ELR (cell line): ENCODE results near the gene CLUH.

Experiments
- DNase-seq: peaks from one replicate; pipeline ENCODE4 v3.0.0-alpha.2; 2015; ENCODE audit warnings: low read depth

The CLUH gene, protein sequence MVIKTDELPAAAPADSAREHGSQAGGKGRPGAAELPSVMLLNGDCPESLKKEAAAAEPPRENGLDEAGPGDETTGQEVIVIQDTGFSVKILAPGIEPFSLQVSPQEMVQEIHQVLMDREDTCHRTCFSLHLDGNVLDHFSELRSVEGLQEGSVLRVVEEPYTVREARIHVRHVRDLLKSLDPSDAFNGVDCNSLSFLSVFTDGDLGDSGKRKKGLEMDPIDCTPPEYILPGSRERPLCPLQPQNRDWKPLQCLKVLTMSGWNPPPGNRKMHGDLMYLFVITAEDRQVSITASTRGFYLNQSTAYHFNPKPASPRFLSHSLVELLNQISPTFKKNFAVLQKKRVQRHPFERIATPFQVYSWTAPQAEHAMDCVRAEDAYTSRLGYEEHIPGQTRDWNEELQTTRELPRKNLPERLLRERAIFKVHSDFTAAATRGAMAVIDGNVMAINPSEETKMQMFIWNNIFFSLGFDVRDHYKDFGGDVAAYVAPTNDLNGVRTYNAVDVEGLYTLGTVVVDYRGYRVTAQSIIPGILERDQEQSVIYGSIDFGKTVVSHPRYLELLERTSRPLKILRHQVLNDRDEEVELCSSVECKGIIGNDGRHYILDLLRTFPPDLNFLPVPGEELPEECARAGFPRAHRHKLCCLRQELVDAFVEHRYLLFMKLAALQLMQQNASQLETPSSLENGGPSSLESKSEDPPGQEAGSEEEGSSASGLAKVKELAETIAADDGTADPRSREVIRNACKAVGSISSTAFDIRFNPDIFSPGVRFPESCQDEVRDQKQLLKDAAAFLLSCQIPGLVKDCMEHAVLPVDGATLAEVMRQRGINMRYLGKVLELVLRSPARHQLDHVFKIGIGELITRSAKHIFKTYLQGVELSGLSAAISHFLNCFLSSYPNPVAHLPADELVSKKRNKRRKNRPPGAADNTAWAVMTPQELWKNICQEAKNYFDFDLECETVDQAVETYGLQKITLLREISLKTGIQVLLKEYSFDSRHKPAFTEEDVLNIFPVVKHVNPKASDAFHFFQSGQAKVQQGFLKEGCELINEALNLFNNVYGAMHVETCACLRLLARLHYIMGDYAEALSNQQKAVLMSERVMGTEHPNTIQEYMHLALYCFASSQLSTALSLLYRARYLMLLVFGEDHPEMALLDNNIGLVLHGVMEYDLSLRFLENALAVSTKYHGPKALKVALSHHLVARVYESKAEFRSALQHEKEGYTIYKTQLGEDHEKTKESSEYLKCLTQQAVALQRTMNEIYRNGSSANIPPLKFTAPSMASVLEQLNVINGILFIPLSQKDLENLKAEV (N-terminal part only)

GRCh38 chr17:2711608-2712299 lies at the start of gene CLUH:
TSS of gene CLUH (minus strand) at chr17:2711764. CDS start at chr17:2711661, 103 bp downstream.
- peak; percentile 97 for DNase-seq

DNA sequence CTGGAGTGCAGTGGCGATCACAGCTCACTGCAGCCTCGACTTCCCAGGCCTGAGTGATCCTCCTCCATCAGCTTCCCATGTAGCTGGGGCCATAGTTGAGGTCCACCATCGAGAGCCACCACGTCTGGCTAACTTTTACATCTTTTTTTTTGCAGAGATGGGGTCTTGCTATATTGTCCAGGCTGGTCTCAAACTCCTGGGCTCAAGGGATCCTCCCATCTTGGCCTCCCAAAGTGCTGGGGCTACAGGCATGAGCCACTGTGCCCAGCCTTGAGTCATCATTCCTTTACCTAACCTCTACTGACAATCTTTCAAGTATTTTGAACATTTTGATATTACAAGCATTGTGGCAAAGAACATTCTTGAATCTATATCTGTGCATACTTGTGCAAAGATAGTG lies 47.3 kb upstream of the CLUH start:
- DNase-seq, result no peak

DNA sequence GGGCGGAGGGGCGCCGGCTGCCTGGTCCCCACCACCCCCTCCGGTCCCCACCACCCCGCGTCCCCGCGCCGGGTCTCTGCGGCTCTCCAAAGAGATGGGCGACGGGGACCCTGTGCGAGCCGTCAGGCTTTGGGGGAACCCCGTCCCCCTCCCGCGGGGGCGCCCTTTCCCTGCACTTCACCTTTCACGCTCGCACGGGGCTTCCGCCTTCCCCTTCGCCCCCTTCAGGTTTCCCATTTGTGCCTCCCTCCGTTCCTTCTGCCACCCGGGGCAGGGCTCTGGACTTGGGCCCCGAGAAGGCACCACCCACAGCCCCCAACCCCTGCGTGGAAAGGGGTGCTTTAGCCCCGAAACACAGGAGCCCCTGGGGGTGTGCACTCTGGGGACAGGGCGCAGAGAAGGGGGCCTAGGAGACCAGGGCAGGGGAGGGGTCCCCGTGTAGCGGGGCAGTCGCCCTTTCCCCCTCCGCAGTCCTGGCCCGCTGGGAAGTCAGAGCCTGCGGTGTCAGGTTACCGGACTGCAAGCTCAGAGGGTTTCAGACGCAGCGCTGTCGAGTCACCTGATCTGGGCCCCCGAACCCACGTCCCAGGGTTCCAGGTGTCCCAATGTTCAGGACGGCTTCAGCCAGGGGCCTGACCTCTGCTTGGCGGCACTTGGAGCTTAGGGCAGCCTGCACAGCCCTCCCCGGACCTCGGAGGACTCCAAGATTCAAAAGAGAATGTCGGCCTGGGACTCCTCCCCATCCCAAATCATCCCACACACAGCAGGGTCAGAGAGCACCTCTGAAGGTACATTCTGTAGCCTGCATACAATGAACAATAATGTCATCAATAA lies 44.5 kb upstream of the CLUH start:
- no peak for DNase-seq

- DNase-seq, result no peak
Observed at GRCh38 chr17:2751491-2751890, 39.9 kb upstream of the CLUH start.

GRCh38 chr17:2750721-2751120 lies 39.2 kb upstream of the CLUH start:
- no peak for DNase-seq

GRCh38 chr17:2749784-2750181 lies 38.2 kb upstream of the CLUH start:
- peak; percentile 70 for DNase-seq

DNA sequence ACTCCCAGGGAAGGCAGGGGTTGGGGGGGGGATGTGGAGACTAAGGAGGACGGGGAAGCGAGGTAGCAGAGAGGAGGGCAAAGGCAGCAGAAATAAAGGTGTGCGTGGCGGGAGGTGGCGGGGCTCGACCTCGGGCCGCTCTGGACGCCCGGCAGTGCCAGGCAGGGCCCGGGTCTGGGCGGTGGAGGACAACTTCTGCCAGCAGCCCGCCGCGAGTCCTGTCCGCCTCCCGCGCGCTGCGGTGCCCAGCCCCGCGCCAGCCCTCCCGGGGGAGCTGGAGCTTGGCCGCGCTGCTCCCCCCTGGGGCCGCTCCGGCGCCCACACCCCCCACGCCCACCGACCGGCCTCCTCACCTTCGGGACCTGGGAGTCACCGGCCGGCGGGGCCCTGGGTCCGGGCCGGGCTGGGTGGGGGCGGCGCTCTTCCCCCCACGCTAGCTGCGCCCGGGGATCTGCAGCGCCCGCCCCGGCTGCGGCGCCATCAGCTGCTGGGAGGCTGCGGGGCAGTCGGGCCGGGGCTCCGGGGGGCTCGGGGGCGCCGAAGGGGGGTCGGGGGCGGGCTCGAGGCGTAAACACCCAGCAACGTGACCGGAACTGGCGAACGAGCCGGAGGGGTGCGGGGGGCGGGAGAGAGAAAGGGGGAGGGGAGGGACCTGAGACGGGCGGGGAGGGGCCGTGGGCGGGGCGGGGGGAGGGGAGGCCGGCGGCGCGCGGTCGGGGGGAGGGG lies 37.7 kb upstream of the CLUH start, which contains the start of gene CCDC92B:
CCDC92B (minus strand) TSS at position 595 of the 726 bp plus-strand sequence. CDS start 14,507 bp downstream, outside the sequence.
- DNase-seq, result no peak

- no peak for DNase-seq
Observed at GRCh38 chr17:2745317-2746037, 33.9 kb upstream of the CLUH start.

DNA sequence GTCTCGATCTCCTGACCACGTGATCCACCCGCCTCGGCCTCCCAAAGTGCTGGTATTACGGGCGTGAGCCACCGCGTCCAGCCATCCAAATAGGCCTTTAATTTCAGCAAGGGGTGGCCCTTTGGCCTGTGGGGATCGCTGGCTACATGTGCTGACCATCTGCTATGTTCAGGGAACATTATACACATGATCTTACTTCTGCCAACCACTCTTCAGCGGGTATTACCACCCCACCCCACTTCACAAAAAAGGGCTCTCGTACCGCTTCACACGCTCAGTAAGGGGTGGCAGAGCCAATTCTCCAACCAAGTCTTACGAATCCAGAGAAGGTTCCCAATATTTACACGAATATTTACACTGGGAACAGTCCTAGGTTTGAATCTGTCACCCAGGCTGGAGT lies 26.1 kb upstream of the CLUH start:
- no peak for DNase-seq

DNA sequence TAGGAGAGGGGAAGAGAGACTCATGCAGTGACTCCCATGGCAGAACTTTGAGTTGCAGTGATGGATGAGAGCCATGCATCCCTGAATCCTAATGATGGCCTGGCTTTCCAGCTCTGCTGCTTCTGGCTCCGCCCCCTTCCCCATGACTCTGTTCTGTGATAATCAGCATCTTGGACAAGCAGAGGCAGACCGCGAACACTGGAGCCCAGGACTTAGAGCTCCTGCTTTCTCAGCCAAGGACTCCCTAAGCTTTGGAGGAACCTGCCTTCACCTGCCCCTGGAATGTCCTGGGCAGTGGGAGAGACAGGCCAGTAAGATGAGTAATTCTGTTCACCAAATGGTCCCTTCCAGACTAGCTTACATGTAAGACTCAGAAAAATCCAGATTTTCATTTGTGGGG lies 25.4 kb upstream of the CLUH start:
- DNase-seq, result no peak

DNA sequence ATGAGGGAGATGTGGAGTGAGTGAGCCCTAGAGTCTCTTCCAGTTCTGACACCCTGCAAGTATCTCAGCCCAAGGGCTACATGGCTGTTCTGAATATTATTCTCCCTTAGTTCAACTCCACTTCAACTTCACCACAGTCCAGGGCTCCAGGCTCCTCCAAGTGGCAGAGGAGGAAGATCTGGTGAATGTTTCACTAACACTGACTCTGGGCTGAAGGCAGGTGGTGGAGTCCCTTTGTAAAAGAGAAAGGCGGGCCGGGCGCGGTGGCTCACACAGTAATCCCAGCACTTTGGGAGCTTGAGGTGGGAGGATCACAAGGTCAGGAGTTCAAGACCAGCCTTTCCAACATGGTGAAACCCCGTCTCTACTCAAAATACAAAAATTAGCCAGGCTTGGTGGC lies 24.3 kb upstream of the CLUH start:
- DNase-seq, result no peak

- DNase-seq, result no peak
Observed at GRCh38 chr17:2734939-2735338, 23.4 kb upstream of the CLUH start.

DNA sequence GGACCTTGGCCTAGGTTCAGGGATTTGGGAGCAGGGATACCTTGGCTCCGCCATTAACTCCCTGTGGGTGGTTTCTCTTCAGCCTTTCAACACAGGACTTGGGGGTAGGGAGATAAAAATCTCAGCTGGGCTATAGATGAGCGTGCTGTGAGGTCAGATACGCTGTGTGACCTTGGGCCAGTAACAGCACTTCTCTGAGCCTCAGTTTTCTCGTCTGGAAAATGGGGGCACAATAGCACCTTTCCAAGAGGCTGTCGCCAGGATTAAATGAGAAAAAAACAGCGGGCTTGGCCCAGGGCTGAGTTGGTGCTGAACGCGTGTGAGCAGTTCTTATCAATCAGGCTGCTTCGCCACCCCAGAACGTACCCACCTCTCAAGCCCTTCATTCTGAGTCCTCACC lies 20.2 kb upstream of the CLUH start:
- no peak for DNase-seq

DNA sequence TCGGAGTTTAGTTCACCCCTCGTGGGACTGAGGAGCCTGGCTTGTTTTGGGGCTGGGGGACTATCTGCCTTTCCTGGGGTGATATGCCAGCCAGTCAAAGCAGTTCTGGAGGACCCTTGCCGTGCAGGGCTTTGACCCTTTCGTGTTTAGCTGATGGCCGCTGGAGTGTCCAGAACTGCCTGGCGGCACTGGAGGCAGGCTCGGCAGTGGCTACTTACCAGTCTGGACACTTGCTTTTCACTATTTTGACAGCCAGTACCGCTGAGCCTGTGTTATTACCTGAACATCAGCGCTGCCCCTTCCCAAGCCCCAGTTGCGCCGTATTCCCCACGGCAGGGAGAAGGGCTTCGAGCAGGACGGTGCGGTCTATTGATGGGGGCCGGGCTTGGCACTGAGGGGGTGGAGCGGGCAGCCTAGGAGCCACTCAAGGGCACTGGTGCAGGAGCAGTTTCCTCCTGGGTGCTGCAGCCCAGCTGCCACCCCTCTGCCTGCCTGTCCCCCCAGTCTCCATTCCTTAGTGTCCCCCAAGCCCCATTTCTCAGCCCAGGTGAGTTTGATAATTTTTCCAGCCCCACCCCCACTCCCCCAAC lies 19.3 kb upstream of the CLUH start:
- DNase-seq, result no peak

- DNase-seq, result peak; percentile 20
Observed at GRCh38 chr17:2724784-2725164, 13.2 kb upstream of the CLUH start.

- no peak for DNase-seq
Observed at GRCh38 chr17:2723997-2724783, 12.6 kb upstream of the CLUH start.

DNA sequence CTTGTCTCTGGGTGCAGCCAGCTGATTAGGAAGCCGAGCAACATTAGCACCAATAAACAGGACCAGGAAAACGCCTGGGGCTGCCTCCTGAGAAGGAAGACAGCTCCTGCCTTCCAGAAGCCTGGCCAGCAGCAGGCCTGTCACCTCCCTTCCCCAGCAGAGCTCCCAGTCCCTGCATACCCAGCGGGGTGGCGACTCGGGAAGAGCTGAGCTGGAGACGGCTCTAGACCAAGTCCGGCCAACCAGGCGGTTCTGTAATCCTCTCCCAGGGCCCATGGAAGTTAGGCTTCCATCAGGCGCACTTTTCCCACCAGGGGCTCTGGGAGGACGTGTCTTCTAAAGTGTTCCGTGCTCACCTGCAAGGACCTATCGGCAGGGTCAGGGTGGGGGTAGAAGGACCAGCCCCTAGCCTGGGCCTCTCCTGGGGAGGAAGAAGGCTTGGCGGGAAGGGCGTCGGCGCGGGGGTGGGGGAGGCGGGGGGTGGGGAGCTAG lies 12.0 kb upstream of the CLUH start:
- DNase-seq, result no peak

DNA sequence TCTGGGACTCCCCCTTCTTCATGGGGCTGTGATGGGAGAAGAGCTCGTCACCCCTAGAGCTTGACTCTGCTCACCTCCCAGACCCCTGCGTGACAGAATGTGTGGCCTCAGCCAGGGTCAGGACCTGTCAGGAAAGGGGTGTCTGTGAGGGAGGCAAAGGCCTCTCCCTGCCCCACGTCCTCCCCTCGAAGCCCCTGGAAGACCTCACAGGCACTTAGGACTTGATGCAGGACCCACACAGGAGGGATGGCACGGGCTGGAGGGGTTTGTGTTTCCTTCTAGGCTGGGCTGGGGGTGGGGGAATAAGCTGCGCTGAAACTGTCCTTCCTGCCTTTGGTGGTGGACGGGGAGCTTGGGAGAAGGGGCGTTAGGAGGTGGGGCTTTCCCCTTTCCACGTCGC lies 11.0 kb upstream of the CLUH start:
- no peak for DNase-seq
